GM18505 (cell line): ENCODE data around the gene BCDIN3D.

Source experiments
- ATAC-seq: cut with Tn5 transposase; IDR thresholded peaks from one replicate; pipeline ENCODE4 v1.9.1; 2021; ENCODE audit not compliant: unreplicated experiment
- POLR2A ChIP-seq: IDR thresholded peaks from 4 replicates; pipeline ENCODE4 v1.6.1; 2011; ENCODE audit warnings: borderline replicate concordance; ENCODE audit not compliant: insufficient read depth, insufficient read length; ENCODE audit errors: extremely low read depth

Gene BCDIN3D

GRCh38 chr12:49787672-49788071 is 55.2 kb downstream of the BCDIN3D start:
- ATAC-seq: no peak
- TF ChIP-seq POLR2A: no peak
